Activated B cell treated with CpG ODN at 0.5 μM for 24 hours (primary cell): ENCODE results near the gene CEP104. TPM values are rescaled to one million over a fixed set of nuclear protein-coding genes. Genes with fewer than 3 reads are reported as not detected.

Source experiments
- ATAC-seq: fragments of 200-7000 bp; cut with Tn5 transposase; one replicate; pipeline ENCODE4 v1.10.0; 2021; ENCODE audit warnings: low read depth, mild to moderate bottlenecking, moderate library complexity
- CTCF ChIA-PET: fragments of 350-600 bp; sonication (Branson Sonifier 250); formaldehyde crosslinking; loops from one replicate; lab custom pipeline; 2021; ENCODE audit warnings: antibody characterized with exemption; lab: Charles Lee
- POLR2A ChIA-PET: fragments of 350-600 bp; sonication (Branson Sonifier 250); formaldehyde crosslinking; loops from one replicate; lab custom pipeline; 2021; ENCODE audit warnings: antibody characterized with exemption; lab: Charles Lee
- DNase-seq: peaks from one replicate; pipeline ENCODE4 v3.0.0; 2022
- H3K27ac Mint-ChIP-seq: one replicate; pipeline ENCODE4 v1.8.0; 2020; ENCODE audit warnings: mixed read lengths
- H3K27me3 Mint-ChIP-seq: one replicate; pipeline ENCODE4 v1.8.0; 2021; ENCODE audit warnings: mixed read lengths
- H3K36me3 Mint-ChIP-seq: one replicate; pipeline ENCODE4 v1.8.0; 2021; ENCODE audit warnings: low read depth, mixed read lengths
- H3K4me1 Mint-ChIP-seq: one replicate; pipeline ENCODE4 v1.8.0; 2021; ENCODE audit warnings: mixed read lengths
- H3K4me3 Mint-ChIP-seq: one replicate; pipeline ENCODE4 v1.8.0; 2020; ENCODE audit warnings: mild to moderate bottlenecking, mixed read lengths
- H3K9me3 Mint-ChIP-seq: one replicate; pipeline ENCODE4 v1.8.0; 2020; ENCODE audit warnings: mixed read lengths
- intact Hi-C: fragments of 100-400 bp; cut with micrococcal nuclease; formaldehyde crosslinking; loops from one replicate; pipeline ENCODE4 v1.15.1; 2024
- total RNA-seq: library from RNA; stranded (reverse); gene quantifications from 2 replicates; pipeline ENCODE4 v1.2.3, GENCODE V29; 2022
- TF ChIP-seq, protein P1 (sequence below): fragments of 200-600 bp; IDR thresholded peaks from one replicate; pipeline ENCODE4 v1.8.0; 2022; ENCODE audit warnings: antibody characterized with exemption, mild to moderate bottlenecking

CEP104 gene
- total RNA-seq, 1 donor from 2014 or later, result 45.1 TPM

DNA sequence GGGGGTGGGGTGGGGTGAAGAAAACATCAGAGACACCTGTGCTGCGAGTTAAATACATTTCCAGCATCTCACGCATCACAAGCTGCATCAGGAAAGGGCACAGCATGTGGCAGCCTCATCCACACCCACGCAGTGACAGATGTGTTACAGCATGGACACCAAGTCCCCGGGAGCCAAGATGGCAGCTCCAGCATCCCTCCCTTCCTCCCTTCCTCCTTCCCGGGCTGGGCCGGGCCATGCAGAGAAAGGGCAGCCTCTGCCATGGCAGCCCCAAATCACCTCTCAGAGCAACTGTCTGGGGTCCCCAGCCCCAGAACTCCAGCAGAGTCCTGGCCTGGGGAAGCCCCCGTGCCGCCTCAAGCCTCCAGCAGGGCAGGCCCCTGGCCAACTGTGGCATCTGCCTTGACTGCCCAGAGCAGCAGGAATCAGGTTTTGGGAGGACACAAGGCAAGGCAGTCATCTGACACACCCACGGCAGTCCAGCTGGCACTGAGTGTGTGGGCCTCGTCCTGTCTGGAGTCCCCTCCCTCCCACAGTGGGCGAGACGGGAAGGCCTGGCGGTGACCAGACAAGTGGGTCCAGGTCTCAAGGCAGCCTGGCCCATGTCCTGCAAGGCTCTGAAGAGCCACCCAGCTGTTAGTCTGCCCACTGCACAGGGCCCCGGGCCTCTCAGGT, 78.3 kb downstream of the CEP104 start:
- peaks cover 44% of the 10 kb centered on the region for H3K36me3 Mint-ChIP-seq
- H3K27me3 Mint-ChIP-seq, result no peaks in the 10 kb centered on the region
- no peak for DNase-seq
- TF ChIP-seq, protein P1, sequence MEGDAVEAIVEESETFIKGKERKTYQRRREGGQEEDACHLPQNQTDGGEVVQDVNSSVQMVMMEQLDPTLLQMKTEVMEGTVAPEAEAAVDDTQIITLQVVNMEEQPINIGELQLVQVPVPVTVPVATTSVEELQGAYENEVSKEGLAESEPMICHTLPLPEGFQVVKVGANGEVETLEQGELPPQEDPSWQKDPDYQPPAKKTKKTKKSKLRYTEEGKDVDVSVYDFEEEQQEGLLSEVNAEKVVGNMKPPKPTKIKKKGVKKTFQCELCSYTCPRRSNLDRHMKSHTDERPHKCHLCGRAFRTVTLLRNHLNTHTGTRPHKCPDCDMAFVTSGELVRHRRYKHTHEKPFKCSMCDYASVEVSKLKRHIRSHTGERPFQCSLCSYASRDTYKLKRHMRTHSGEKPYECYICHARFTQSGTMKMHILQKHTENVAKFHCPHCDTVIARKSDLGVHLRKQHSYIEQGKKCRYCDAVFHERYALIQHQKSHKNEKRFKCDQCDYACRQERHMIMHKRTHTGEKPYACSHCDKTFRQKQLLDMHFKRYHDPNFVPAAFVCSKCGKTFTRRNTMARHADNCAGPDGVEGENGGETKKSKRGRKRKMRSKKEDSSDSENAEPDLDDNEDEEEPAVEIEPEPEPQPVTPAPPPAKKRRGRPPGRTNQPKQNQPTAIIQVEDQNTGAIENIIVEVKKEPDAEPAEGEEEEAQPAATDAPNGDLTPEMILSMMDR, result no peak
- POLR2A ChIA-PET, result no interaction called here
- peaks cover 11% of the 10 kb centered on the region for H3K4me1 Mint-ChIP-seq
- H3K27ac Mint-ChIP-seq, result no peak overlapping the region
- intact Hi-C loops, result no loop called here
- no peak for ATAC-seq
- no peaks in the 10 kb centered on the region for H3K9me3 Mint-ChIP-seq
- CTCF ChIA-PET, result no interaction called here
- no peak overlapping the region for H3K4me3 Mint-ChIP-seq

DNA sequence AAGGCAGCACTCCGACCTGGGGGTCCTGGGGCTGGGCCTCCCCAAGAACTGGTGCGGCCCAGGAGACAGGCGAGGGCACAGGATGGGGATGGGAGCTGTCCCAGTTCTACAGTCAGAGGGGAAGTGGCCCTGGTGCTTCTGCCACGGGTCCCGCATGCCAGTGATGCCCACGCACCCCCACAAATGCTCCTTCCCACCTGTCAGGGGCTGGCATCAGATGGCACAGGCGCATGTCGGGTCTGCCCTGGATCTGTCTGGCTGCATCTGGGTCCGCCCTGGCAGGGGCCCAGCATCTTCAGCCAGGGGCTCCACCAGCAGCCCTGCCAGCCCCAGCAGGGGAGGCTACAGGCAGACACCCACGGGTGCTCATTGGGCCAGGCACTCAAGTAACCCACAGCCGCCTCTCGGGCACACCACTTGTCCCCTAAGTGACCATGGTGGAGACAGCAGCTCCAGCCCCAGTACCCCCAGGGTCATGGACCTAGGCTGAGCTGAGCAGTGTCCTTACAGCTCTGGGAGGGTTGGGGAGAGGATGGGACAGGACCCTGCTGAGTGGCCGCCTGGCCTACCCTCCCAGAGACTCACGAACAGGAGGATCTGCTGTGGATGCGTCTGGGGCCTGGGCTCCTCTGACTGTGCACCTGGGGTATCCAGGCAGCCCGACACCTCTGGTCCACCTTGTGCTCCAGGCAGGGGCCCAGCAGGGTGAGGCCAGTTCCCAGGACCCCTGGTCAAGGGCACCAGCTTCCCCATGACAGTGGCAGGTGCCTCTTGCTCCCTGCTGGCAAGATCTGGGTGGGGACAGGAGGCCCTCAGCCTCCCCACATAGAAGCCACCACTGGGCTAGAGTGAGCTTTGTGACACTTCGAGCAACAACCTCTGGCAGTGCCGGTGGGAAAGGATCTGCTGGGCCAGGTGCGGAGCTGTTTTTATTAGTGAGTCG, 79.1 kb downstream of the CEP104 start:
- CTCF ChIA-PET, result no interaction called here
- POLR2A ChIA-PET, result no interaction called here
- no peaks in the 10 kb centered on the region for H3K27me3 Mint-ChIP-seq
- peaks cover 11% of the 10 kb centered on the region for H3K4me1 Mint-ChIP-seq
- H3K36me3 Mint-ChIP-seq, result peaks cover 39% of the 10 kb centered on the region
- no peak overlapping the region for H3K4me3 Mint-ChIP-seq
- TF ChIP-seq, protein P1, result no peak
- DNase-seq (no peak), ATAC-seq (no peak)
- intact Hi-C loops, result no loop called here
- no peak overlapping the region for H3K27ac Mint-ChIP-seq
- H3K9me3 Mint-ChIP-seq, result no peaks in the 10 kb centered on the region

DNA sequence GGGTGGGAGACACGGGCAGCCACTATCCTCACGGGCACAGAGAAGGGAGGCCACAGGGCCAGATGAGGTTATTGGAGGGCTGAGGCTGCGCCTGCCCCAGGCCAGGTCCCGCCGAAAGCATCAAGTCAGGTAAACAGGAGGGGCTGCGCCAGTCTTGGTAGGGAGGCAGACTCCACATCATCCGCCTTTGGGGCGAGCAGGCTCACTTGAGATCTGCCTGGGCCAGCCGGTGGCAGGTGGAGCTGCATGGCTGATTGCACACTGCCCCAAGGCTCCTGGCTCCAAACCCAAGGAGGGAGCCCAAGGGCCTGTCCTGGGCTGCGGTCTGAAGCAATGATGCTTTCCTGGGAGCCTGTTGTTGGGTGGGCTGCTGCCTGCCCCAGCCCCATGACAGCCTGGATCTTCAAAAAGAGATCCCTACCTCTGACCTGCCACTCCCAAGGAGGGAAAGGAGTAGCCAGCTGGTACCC, 79.9 kb downstream of the CEP104 start:
- no peak overlapping the region for H3K4me3 Mint-ChIP-seq
- H3K27ac Mint-ChIP-seq, result no peak overlapping the region
- H3K4me1 Mint-ChIP-seq, result peaks cover 11% of the 10 kb centered on the region
- H3K27me3 Mint-ChIP-seq, result no peaks in the 10 kb centered on the region
- TF ChIP-seq, protein P1, result no peak
- intact Hi-C loops, result no loop called here
- ChIA-PET POLR2A (no interaction called here), CTCF (no interaction called here)
- ATAC-seq (no peak), DNase-seq (no peak)
- no peaks in the 10 kb centered on the region for H3K9me3 Mint-ChIP-seq
- H3K36me3 Mint-ChIP-seq, result peaks cover 31% of the 10 kb centered on the region

DNA sequence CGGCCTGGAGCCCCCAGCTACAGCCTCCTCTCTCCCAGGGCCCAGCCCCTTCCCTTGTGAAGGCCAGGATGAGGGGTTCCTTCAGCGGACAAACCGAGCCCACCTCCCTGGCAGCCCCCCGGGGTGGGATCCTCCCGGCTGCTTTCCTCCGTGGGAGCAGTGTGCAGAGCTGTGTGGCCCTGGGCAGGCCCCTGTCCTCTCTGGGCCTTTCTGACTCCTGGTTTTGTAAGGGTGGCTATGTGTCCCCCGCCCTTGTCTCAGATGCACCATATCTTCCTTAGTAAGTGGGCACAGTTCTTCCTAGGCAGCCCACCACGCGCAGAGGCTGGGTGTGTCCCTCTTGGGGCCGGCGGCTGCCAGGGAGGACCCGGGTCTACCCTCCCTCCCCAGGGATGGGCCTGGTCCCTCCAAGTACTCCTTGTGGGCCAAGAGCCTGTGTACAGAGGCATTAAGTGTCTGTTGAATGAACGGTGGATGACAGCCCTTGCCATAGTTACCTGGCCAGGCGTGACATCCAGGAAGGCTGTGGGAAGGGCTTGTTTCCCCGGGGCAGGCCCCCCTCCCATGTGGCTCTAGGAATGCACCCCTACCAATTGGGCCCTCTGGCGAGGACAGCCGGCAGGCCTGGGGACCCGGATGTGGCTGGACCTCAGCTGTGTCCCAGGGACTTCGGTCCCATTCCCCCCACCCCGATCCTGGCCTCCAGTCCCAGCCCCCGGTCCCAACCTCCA, 80.6 kb downstream of the CEP104 start:
- Mint-ChIP-seq H3K9me3 (no peaks in the 10 kb centered on the region), H3K4me3 (no peak overlapping the region), H3K4me1 (peaks cover 15% of the 10 kb centered on the region), H3K27ac (no peak overlapping the region), H3K27me3 (no peaks in the 10 kb centered on the region), H3K36me3 (peaks cover 24% of the 10 kb centered on the region)
- DNase-seq (no peak), ATAC-seq (no peak)
- ChIA-PET CTCF (interaction anchor here (0.7 to 1.6 kb wide), 3 partner anchors 10 to 25 kb away, joined by 3 to 7 read pairs (median 7); partner anchors contain the start of gene LRRC47), POLR2A (no interaction called here)
- intact Hi-C loops, result no loop called here
- TF ChIP-seq, protein P1, result no peak
